GM18907 (cell line): ENCODE measurements around the gene TNIP1.

Source experiments
- ATAC-seq: cut with Tn5 transposase; IDR thresholded peaks from one replicate; pipeline ENCODE4 v1.9.1; 2021; ENCODE audit warnings: mild to moderate bottlenecking, moderate library complexity; ENCODE audit not compliant: unreplicated experiment

TNIP1 gene

GRCh38 chr5:151106509-151106908, 25.7 kb upstream of the TNIP1 start:
- ATAC-seq = no peak

DNA sequence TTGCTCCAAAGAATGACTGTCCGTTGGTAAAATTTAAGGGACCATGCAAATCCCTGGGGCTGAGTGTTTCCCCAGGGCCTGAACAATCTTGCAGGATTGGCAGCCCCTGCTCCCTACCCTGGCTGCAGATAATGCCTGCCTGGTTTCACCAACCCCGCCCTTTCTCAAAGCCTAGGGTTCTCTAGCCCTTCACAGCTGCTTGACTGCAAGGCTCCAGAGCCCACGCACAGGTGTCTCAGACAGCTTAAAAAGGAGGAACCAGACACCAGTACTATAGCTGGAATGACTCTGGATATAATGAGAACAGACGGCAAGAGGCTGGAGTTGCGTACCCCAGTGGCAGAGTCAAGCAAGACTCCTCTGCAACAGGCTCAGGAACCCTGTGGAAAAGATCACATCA, 25.2 kb upstream of the TNIP1 start:
- no peak for ATAC-seq

- ATAC-seq = no peak
These were observed 24.7 kb upstream of the TNIP1 start for GRCh38 chr5:151105561-151105960.

GRCh38 chr5:151104795-151105194, 24.0 kb upstream of the TNIP1 start:
- ATAC-seq = no peak

GRCh38 chr5:151101746-151102145, 20.9 kb upstream of the TNIP1 start:
- no peak for ATAC-seq

- no peak for ATAC-seq
These were observed 20.3 kb upstream of the TNIP1 start for GRCh38 chr5:151101151-151101550.

GRCh38 chr5:151100681-151101080, 19.8 kb upstream of the TNIP1 start:
- ATAC-seq = no peak

GRCh38 chr5:151098768-151099121, 17.9 kb upstream of the TNIP1 start:
- no peak for ATAC-seq

DNA sequence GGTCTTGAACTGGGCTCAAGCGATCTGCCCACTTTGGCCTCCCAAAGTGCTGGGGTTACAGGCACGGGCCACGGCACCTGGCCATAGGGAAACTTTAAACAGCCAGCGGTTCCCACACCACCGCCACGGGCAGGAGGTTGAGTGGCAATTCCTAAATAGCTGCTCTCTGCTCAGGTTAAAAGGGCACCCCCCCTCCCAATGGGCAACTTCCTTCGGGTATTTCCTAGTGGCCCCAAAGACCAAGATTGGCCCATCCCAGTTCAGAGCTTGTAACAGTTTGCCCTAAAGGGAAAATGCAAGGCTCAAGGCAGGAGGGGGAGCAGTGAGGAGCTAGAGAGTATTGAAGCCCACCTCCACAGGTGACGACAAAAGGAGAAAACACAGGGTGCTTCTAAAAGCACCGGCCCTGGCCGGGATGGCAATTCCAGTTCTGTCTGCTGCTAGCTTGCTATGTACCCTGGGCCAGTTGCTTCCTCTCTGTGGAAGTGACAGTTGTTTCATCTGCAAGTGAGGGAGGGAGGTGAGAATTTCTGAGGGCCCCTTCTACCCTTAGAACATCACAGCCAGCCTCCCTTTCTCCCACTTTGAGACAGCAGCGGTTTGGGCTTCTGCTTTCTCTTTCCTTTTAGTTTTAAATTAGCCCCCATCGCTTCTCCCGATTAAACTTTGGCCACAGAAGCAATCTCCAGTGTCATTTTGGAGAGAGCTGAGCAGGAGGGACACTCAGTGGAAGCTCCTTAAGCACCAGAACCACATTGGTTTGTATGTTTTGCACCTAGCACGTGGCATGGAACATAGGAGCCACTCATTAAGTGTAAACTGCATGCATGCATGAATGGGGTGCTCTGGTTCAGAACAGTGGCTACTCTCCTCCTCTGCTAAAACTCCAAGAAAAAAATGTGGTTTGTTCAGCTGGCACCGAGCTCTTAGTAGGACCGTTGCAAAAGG, 17.3 kb upstream of the TNIP1 start:
- ATAC-seq = peak; percentile 42

- ATAC-seq = no peak
These were observed 16.2 kb upstream of the TNIP1 start for GRCh38 chr5:151097061-151097460.

GRCh38 chr5:151096001-151096373, 15.2 kb upstream of the TNIP1 start:
- no peak for ATAC-seq

DNA sequence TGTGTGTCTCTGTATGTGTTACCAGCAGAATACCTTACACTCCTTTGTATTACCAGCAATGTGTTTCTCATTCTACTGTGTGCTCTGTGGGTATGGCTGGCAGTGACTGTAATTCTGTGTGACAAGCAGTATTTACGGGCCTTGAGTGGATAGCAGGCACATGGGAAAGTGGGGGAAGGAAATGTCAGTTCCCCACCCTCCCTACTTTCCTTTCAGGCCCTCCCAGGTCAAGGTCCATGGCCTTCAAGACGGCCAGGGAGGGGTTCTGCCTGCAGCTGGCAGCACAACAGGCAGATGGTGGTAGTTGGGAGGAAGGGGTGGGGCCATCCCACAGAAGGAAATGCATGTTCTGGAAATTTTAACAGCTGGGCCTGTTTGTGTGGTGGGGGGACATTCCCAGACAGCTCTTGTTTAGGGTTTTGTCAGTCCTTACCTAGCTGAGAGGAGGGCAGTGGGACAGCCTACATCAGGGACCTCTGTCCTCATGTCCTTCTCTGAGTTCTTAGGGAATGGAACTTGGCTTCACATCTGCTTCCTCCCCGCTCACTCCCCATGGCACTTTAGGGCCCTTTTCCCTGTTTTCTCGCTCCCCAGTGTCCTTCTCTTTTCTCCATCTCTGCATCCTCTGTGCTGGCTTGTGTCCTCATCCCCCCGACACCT, 14.6 kb upstream of the TNIP1 start:
- no peak for ATAC-seq

- no peak for ATAC-seq
These were observed 14.0 kb upstream of the TNIP1 start for GRCh38 chr5:151094852-151095245.

- peak; percentile 81 for ATAC-seq
These were observed 13.4 kb upstream of the TNIP1 start for GRCh38 chr5:151094030-151094851.

DNA sequence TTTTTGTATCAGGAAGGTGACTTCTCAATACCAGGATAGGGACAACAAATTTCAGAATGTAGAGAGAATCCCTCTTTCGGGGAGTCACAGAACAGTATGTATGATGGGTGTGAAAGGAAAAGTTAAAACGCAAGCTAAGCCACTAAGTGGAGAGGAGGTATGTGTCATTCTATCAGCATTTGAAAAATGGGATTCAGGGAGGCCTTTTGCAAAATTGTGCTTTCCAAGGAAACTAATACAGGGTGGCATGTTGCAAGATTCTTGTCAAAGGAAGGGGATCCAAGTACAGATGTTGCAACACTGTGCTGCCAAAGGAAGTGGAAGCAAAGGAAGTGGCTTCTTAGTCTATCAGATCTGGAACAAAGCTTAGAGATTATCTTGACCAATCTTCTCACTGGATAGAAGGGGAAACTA, 12.6 kb upstream of the TNIP1 start:
- no peak for ATAC-seq

DNA sequence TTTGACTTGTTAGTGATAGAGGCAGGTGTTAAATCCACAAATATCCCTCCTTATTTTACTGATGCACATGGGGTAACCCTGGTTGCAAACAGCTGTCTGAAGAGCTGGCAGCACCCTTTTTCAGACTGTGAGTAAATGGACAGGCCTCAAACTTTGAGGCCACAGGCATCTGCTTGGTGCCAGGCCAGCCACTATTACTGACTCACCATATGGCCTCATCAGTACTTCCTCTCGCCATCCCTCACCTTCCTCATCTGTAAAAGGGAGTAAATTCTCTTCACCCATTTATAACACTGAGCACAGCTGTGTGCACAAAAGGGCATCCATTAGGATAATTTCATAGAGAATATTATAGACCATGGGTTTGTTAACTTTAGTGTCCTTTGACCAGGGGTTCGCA, 11.9 kb upstream of the TNIP1 start:
- ATAC-seq = no peak

DNA sequence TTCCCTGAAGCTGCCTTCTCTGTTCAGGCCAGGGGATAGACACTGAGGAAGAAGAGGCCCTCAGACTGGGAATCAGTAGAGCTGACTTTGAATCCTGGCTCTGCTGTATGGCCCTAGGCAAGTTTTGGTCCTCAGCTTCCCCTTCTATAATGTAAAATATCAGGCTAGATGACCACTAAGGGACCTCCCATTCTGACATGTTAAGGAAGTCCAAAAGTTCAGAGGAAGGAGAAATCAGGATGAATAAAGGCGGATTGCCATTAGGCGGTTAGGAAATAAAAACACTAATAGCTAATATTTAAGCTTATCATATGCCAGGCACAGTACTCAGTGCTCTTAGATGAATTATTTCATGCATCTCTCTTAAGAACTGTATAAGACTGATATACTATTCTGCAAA, 8.9 kb upstream of the TNIP1 start:
- ATAC-seq = no peak

GRCh38 chr5:151088986-151089385, 8.2 kb upstream of the TNIP1 start:
- ATAC-seq = no peak

- no peak for ATAC-seq
These were observed 6.7 kb upstream of the TNIP1 start for GRCh38 chr5:151087486-151087885.

DNA sequence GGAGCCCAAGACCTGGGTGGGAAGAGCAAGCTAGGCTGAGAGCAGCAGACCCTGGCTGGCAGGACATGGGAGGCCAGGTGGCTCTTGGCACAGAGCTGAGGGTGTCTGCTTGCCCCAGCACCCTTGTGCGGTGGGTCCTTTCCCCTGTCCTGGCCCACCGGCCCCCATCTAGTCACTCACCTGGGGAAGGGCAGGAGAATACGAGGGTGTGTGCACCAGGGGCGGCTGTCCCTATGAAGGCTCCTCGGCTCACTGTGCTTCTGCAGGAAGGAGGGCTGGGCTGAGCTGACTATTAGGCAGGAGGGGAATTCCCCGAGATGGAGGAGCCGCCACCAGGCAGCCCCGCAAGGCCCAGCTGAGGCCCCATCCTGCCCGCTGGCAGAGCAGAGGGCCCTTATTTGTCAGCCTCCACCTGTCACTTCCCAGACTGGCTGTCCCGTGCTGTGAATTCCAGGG, 6.1 kb upstream of the TNIP1 start:
- peak; percentile 77 for ATAC-seq

- no peak for ATAC-seq
These were observed 5.5 kb upstream of the TNIP1 start for GRCh38 chr5:151086192-151086869.
